Measurements from ENCODE around the gene AMOTL2. TPM values are rescaled to one million over a fixed set of nuclear protein-coding genes. Genes with fewer than 3 reads are reported as not detected.

AMOTL2 gene
- total and polyA plus RNA-seq, 10 of the 15 experiments (the other 5 are each of a cell fraction or from before 2014, with no cell fraction given) = 0.20 to 0.33 TPM; not detected in 8

- RAD21 ChIA-PET (ENCODE audit: unreplicated experiment) = no interaction called here
- POLR2A ChIA-PET = no interaction called here
- H3K9me3 ChIP-seq (replicated peaks; ENCODE audit: control insufficient read depth, insufficient read depth, low read length) = peaks cover 2% of the 10 kb centered on the region; the same call in 2 of the 3 replicates
- SMC1A ChIA-PET (ENCODE audit: uncharacterized antibody, unreplicated experiment) = no interaction called here
- no peak overlapping the region for H3K4me3 ChIP-seq
- FAIRE-seq (no peak), DNase-seq (ENCODE audit: low read depth, low spot score) (no peak), ATAC-seq (peak; percentile 25; the same call in 2 of the 3 replicates)
- no peak overlapping the region for H3K27ac ChIP-seq (ENCODE audit: control insufficient read depth, insufficient read depth)
- TF ChIP-seq E2F4 (IDR thresholded peaks at IDR 0.05; ENCODE audit: low read depth, low read length) (no peak), IRF3 (IDR thresholded peaks at IDR 0.05) (no peak), SMAD1 (IDR thresholded peaks at IDR 0.05; ENCODE audit: low read depth, partially characterized antibody) (no peak), ELK1 (IDR thresholded peaks at IDR 0.05; ENCODE audit: low read depth, low read length) (no peak), MLLT1 (IDR thresholded peaks at IDR 0.05) (no peak), KLF5 (IDR thresholded peaks at IDR 0.05; ENCODE audit: partially characterized antibody) (no peak), PAX8 (IDR thresholded peaks at IDR 0.05) (no peak), BHLHE40 (IDR thresholded peaks at IDR 0.05; ENCODE audit: borderline replicate concordance in 1 of 2, low read depth in 2 of 2, low read length in 1 of 2) (no peak), MYC (IDR thresholded peaks at IDR 0.05; ENCODE audit: insufficient read depth, insufficient read length, insufficient replicate concordance, low read length, severe bottlenecking) (no peak), PRDM15 (CRISPR knock-in tag; IDR thresholded peaks at IDR 0.05) (no peak), GABPA (IDR thresholded peaks at IDR 0.05; ENCODE audit: low read depth) (no peak), POLR2AphosphoS2 (IDR thresholded peaks at IDR 0.05; ENCODE audit: low read depth, low read length) (no peak), RCOR1 (conservative IDR thresholded peaks at IDR 0.05; ENCODE audit: low read depth, low read length) (no peak), CHD4 (IDR thresholded peaks at IDR 0.05) (no peak)
- WGBS (ENCODE audit: insufficient coverage, insufficient replicate concordance, low lambda C conversion rate, missing lambda C conversion rate) = 28% methylated on average over 3 of the region's 3 CpGs
- CTCF ChIA-PET = interaction anchor here (0.5 to 1.0 kb wide), 2 partner anchors 166 to 175 kb away, joined by 3 read pairs; no protein-coding TSS in a partner anchor
- in situ Hi-C loops (cut with MboI) = no loop called here
- no peak overlapping the region for H3K4me2 ChIP-seq (ENCODE audit: control insufficient read depth, insufficient read depth)
- BruUV-seq (replicated peaks) = no TSS peak
- H3K9ac ChIP-seq (ENCODE audit: control insufficient read depth, insufficient read depth, low read length) = no peak overlapping the region
- H3K36me3 ChIP-seq (ENCODE audit: control insufficient read depth in 2 of 2, insufficient read depth in 2 of 2, low read length in 1 of 2) = no peaks in the 10 kb centered on the region
- H2AFZ ChIP-seq (ENCODE audit: control insufficient read depth, low read depth, low read length) = no peak overlapping the region
- H4K20me1 ChIP-seq (ENCODE audit: control insufficient read depth, insufficient read depth) = no peaks in the 10 kb centered on the region
- peaks cover 6 to 11% of the 10 kb centered on the region in 2 experiments; a peak in 3 of 4 replicates for H3K27me3 ChIP-seq (replicated peaks in 1 of 2; ENCODE audit: control insufficient read depth in 2 of 2, insufficient read depth in 2 of 2, low read length in 1 of 2)
- no peaks in the 10 kb centered on the region for H3K79me2 ChIP-seq (ENCODE audit: control insufficient read depth, insufficient read depth, low read length)
- H3K4me1 ChIP-seq (ENCODE audit: control insufficient read depth, insufficient read depth, low read length) = no peaks in the 10 kb centered on the region; the same call in 1 of the 2 replicates
- intact Hi-C loops (cut with micrococcal nuclease; ENCODE audit: unreplicated experiment) = loop anchor here (10.0 kb wide), 1 partner anchor 164 kb away; no protein-coding TSS in a partner anchor
Observed at GRCh38 chr3:134378818-134379217, 4.6 kb upstream of the AMOTL2 start.
